HEK293 (cell line): ENCODE results near the gene HDAC2.

ENCODE experiments used
- CTCF ChIA-PET: fragments of 350-600 bp; formaldehyde crosslinking; extraction: SDS; loops from one replicate; lab custom pipeline; 2021; ENCODE audit warnings: antibody characterized with exemption; lab: Yijun Ruan, JAX
- POLR2A ChIA-PET: fragments of 300-600 bp; formaldehyde crosslinking; extraction: SDS; loops from one replicate; lab custom pipeline; 2020; ENCODE audit warnings: antibody characterized with exemption, inconsistent platforms; lab: Yijun Ruan, JAX
- H3K27ac ChIP-seq: fragments of 200-500 bp; sonication (Bioruptor generic); 2 replicates; pipeline ENCODE4 v1.5.1; 2014; ENCODE audit warnings: low read depth, low read length, control low read depth, inconsistent platforms; ENCODE audit errors: extremely low read depth
- H3K36me3 ChIP-seq, 2 experiments: fragments of 200-500 bp in 1 of 2; sonication (Bioruptor generic) in 1 of 2; 1 replicate in 1 of 2; 2 replicates in 1 of 2; pipeline ENCODE4 v1.5.1; 2014 to 2017; ENCODE audit warnings: inconsistent platforms in 2 of 2, low read length in 2 of 2; ENCODE audit not compliant: control insufficient read depth in 2 of 2, insufficient read depth in 1 of 2
- H3K4me1 ChIP-seq: fragments of 200-500 bp; sonication (Bioruptor generic); 2 replicates; pipeline ENCODE4 v1.5.1; 2014; ENCODE audit warnings: mild to moderate bottlenecking, low read length, inconsistent platforms; ENCODE audit not compliant: control insufficient read depth, insufficient read depth
- H3K4me3 ChIP-seq: 2 replicates; pipeline ENCODE4 v1.5.1; 2011; ENCODE audit warnings: low read depth, mild to moderate bottlenecking, control low read depth, low read length, moderate library complexity
- H3K9me3 ChIP-seq: fragments of 200-500 bp; sonication (Bioruptor generic); 2 replicates; pipeline ENCODE4 v1.5.1; 2014; ENCODE audit warnings: low read depth, low read length, inconsistent platforms; ENCODE audit not compliant: control insufficient read depth, insufficient read depth
- EGR2 ChIP-seq: fragments of 450-650 bp; formaldehyde crosslinking; IDR thresholded peaks from 2 replicates; pipeline ENCODE4 v1.5.1; 2016; ENCODE audit warnings: low read depth, missing biosample characterization, missing genetic modification characterization
- GLI4 ChIP-seq: fragments of 450-650 bp; formaldehyde crosslinking; IDR thresholded peaks from 2 replicates; pipeline ENCODE4 v1.5.1; 2016; ENCODE audit warnings: missing biosample characterization, missing genetic modification characterization
- KLF10 ChIP-seq: fragments of 450-650 bp; IDR thresholded peaks from 2 replicates; pipeline ENCODE4 v1.5.1; 2018; ENCODE audit warnings: missing biosample characterization, mild to moderate bottlenecking, missing genetic modification characterization
- KLF8 ChIP-seq: fragments of 450-650 bp; formaldehyde crosslinking; IDR thresholded peaks from 2 replicates; pipeline ENCODE4 v1.5.1; 2016; ENCODE audit warnings: missing biosample characterization, missing genetic modification characterization
- SP3 ChIP-seq: fragments of 450-650 bp; formaldehyde crosslinking; IDR thresholded peaks from 2 replicates; pipeline ENCODE4 v1.5.1; 2016; ENCODE audit warnings: missing biosample characterization, missing genetic modification characterization
- YY1 ChIP-seq: fragments of 450-650 bp; formaldehyde crosslinking; IDR thresholded peaks from 2 replicates; pipeline ENCODE4 v1.5.1; 2018; ENCODE audit warnings: missing biosample characterization, missing genetic modification characterization
- ZBTB17 ChIP-seq: fragments of 450-650 bp; formaldehyde crosslinking; IDR thresholded peaks from 2 replicates; pipeline ENCODE4 v1.5.1; 2016; ENCODE audit warnings: missing biosample characterization, missing genetic modification characterization
- ZEB2 ChIP-seq: fragments of 450-650 bp; formaldehyde crosslinking; IDR thresholded peaks from 2 replicates; pipeline ENCODE4 v1.5.1; 2016; ENCODE audit warnings: missing biosample characterization, missing genetic modification characterization
- ZIC2 ChIP-seq: fragments of 450-650 bp; formaldehyde crosslinking; IDR thresholded peaks from 2 replicates; pipeline ENCODE4 v1.5.1; 2016; ENCODE audit warnings: missing biosample characterization, missing genetic modification characterization
- ZNF10 ChIP-seq: fragments of 450-650 bp; formaldehyde crosslinking; IDR thresholded peaks from 2 replicates; pipeline ENCODE4 v1.5.1; 2017; ENCODE audit warnings: missing biosample characterization, missing genetic modification characterization
- ZNF155 ChIP-seq: fragments of 450-650 bp; formaldehyde crosslinking; IDR thresholded peaks from 2 replicates; pipeline ENCODE4 v1.5.1; 2016; ENCODE audit warnings: missing biosample characterization, missing genetic modification characterization
- ZNF184 ChIP-seq: fragments of 450-650 bp; IDR thresholded peaks from 2 replicates; pipeline ENCODE4 v1.5.1; 2018; ENCODE audit warnings: missing biosample characterization, mild to moderate bottlenecking, missing genetic modification characterization
- ZNF239 ChIP-seq: fragments of 450-650 bp; formaldehyde crosslinking; IDR thresholded peaks from 2 replicates; pipeline ENCODE4 v1.5.1; 2016; ENCODE audit warnings: missing biosample characterization, missing genetic modification characterization
- ZNF24 ChIP-seq: fragments of 450-650 bp; formaldehyde crosslinking; IDR thresholded peaks from 2 replicates; pipeline ENCODE4 v1.5.1; 2016; ENCODE audit warnings: missing biosample characterization, missing genetic modification characterization
- ZNF341 ChIP-seq: fragments of 450-650 bp; formaldehyde crosslinking; IDR thresholded peaks from 2 replicates; pipeline ENCODE4; 2016; ENCODE audit warnings: low read depth, missing biosample characterization, missing genetic modification characterization
- ZNF404 ChIP-seq: fragments of 450-650 bp; formaldehyde crosslinking; IDR thresholded peaks from 2 replicates; pipeline ENCODE4 v1.5.1; 2017; ENCODE audit warnings: missing biosample characterization, missing genetic modification characterization
- ZNF426 ChIP-seq: fragments of 450-650 bp; formaldehyde crosslinking; IDR thresholded peaks from 2 replicates; pipeline ENCODE4 v1.5.1; 2017; ENCODE audit warnings: missing biosample characterization, missing genetic modification characterization, mild to moderate bottlenecking, inconsistent platforms, moderate library complexity
- ZNF473 ChIP-seq: fragments of 450-650 bp; formaldehyde crosslinking; IDR thresholded peaks from 2 replicates; pipeline ENCODE4 v1.5.1; 2017; ENCODE audit warnings: missing biosample characterization, missing genetic modification characterization
- ZNF529 ChIP-seq: fragments of 450-650 bp; formaldehyde crosslinking; IDR thresholded peaks from 2 replicates; pipeline ENCODE4 v1.5.1; 2017; ENCODE audit warnings: missing genetic modification characterization, missing biosample characterization; ENCODE audit not compliant: insufficient replicate concordance
- ZNF558 ChIP-seq: fragments of 450-650 bp; formaldehyde crosslinking; IDR thresholded peaks from 2 replicates; pipeline ENCODE4 v1.5.1; 2016; ENCODE audit warnings: missing biosample characterization, missing genetic modification characterization
- ZNF560 ChIP-seq: fragments of 450-650 bp; formaldehyde crosslinking; IDR thresholded peaks from 2 replicates; pipeline ENCODE4 v1.5.1; 2017; ENCODE audit warnings: missing biosample characterization, missing genetic modification characterization, borderline replicate concordance
- ZNF596 ChIP-seq: fragments of 450-650 bp; IDR thresholded peaks from 2 replicates; pipeline ENCODE4 v1.5.0; 2018; ENCODE audit warnings: missing biosample characterization, mild to moderate bottlenecking, missing genetic modification characterization, moderate library complexity
- ZNF623 ChIP-seq: fragments of 450-650 bp; formaldehyde crosslinking; IDR thresholded peaks from 2 replicates; pipeline ENCODE4 v1.5.1; 2016; ENCODE audit warnings: missing biosample characterization, missing genetic modification characterization
- ZNF654 ChIP-seq: fragments of 450-650 bp; formaldehyde crosslinking; IDR thresholded peaks from 2 replicates; pipeline ENCODE4 v1.5.1; 2016; ENCODE audit warnings: low read depth, missing biosample characterization, missing genetic modification characterization
- ZNF664 ChIP-seq: fragments of 450-650 bp; formaldehyde crosslinking; IDR thresholded peaks from 2 replicates; pipeline ENCODE4 v1.5.1; 2016; ENCODE audit warnings: missing biosample characterization, missing genetic modification characterization
- ZNF776 ChIP-seq: fragments of 450-650 bp; formaldehyde crosslinking; IDR thresholded peaks from 2 replicates; pipeline ENCODE4 v1.5.0; 2017; ENCODE audit warnings: missing biosample characterization, missing genetic modification characterization, borderline replicate concordance
- ZNF792 ChIP-seq: fragments of 450-650 bp; formaldehyde crosslinking; IDR thresholded peaks from 2 replicates; pipeline ENCODE4 v1.5.1; 2016; ENCODE audit warnings: missing biosample characterization, missing genetic modification characterization
- TF ChIP-seq, protein P1 (sequence below): fragments of 450-650 bp; formaldehyde crosslinking; IDR thresholded peaks from 2 replicates; pipeline ENCODE4 v1.5.1; 2017; ENCODE audit warnings: missing biosample characterization, missing genetic modification characterization
- TF ChIP-seq, protein P2 (sequence below): fragments of 450-650 bp; formaldehyde crosslinking; IDR thresholded peaks from 2 replicates; pipeline ENCODE4 v1.5.1; 2016; ENCODE audit warnings: missing biosample characterization, missing genetic modification characterization

HDAC2 gene

DNA sequence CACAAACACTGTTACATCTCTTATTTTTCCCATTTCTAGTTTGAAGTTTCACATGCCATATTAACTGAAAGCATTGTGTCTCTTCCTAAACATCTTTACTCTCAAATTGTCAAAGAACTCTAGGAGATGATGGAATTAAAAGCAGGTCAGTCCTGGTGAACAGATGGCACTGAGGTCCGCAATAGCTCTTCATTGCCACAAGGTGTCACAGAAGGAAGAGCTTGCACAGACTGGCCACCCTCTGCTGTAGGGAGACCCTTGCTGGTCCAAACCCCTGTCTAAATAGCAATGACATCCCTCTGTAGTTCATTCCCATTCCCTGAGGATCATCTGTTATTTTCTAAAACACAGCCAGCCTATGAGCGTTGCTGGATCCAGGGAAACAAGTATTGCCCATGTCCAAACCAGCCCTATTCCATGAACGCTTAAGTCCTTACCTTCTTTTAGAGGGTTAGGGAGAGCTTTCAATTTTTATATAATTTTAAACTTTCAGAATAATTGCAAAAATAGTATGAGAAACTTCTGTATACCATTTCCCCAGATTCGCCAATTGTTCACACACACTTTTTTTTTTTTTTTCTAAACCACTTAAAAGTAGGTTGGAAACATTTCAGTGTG lies 10.1 kb upstream of the HDAC2 start:
- peak; percentile 34 for TF ChIP-seq ZNF654 (tag by site-specific recombination)
- no peak for TF ChIP-seq ZNF239 (tag by site-specific recombination)
- TF ChIP-seq ZNF341 (tag by site-specific recombination) = peak; percentile 77
- TF ChIP-seq ZNF596 (tag by site-specific recombination) = no peak
- Histone ChIP-seq H3K4me1 (no peaks in the 10 kb centered on the region), H3K9me3 (no peaks in the 10 kb centered on the region), H3K4me3 (no peak overlapping the region), H3K36me3 (no peaks in the 10 kb centered on the region), H3K27ac (no peak overlapping the region)
- POLR2A ChIA-PET = no interaction called here
- CTCF ChIA-PET = interaction anchor here (0.6 to 2.9 kb wide), 31 partner anchors 8 to 1851 kb away, joined by 3 to 52 read pairs (median 4); partner anchors contain the start of gene HDAC2

DNA sequence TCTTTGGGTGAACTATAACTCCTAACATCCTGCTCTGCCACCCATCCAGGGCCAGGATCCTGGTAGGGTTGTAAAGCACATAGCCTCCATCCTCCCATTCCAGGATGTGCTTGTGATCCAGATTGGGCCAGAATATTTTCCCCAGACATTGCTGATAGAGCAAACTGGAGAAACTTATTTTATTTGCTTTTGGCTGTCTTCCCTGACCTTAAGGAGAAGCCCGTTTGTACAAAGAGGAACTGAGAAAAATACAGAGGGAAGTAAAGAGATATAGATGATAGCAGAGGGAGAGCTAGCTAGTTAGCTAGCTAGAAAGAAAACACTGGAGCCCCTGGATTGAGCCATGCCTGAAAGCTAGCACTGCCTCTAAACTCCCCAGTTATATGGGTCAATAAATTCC lies 9.0 kb upstream of the HDAC2 start:
- no peaks in the 10 kb centered on the region for H3K4me1 ChIP-seq
- ChIA-PET CTCF (interaction anchor here (0.6 to 2.9 kb wide), 16 partner anchors 9 to 1852 kb away, joined by 3 to 52 read pairs (median 4); partner anchors contain the start of gene HDAC2), POLR2A (no interaction called here)
- H3K9me3 ChIP-seq = no peaks in the 10 kb centered on the region
- no peak overlapping the region for H3K27ac ChIP-seq
- no peaks in the 10 kb centered on the region for H3K36me3 ChIP-seq
- no peak for TF ChIP-seq GLI4
- TF ChIP-seq EGR2 (tag by site-specific recombination) = no peak
- TF ChIP-seq ZNF24 (tag by site-specific recombination) = no peak
- no peak for TF ChIP-seq ZIC2
- no peak for TF ChIP-seq ZNF10
- TF ChIP-seq ZNF341 (tag by site-specific recombination) = no peak
- no peak for TF ChIP-seq ZNF560 (tag by site-specific recombination)
- no peak for TF ChIP-seq ZNF664
- no peak for TF ChIP-seq ZNF473 (tag by site-specific recombination)
- TF ChIP-seq ZNF184 (tag by site-specific recombination) = no peak
- no peak for TF ChIP-seq ZNF623 (tag by site-specific recombination)
- TF ChIP-seq ZNF792 (tag by site-specific recombination) = no peak
- no peak for TF ChIP-seq ZNF529 (tag by site-specific recombination)
- TF ChIP-seq ZNF404 (tag by site-specific recombination) = no peak
- TF ChIP-seq ZNF155 (tag by site-specific recombination) = no peak
- no peak for TF ChIP-seq ZNF558
- no peak for TF ChIP-seq SP3 (tag by site-specific recombination)
- TF ChIP-seq KLF10 (tag by site-specific recombination) = no peak
- no peak for TF ChIP-seq ZBTB17 (tag by site-specific recombination)
- H3K4me3 ChIP-seq = no peak overlapping the region

DNA sequence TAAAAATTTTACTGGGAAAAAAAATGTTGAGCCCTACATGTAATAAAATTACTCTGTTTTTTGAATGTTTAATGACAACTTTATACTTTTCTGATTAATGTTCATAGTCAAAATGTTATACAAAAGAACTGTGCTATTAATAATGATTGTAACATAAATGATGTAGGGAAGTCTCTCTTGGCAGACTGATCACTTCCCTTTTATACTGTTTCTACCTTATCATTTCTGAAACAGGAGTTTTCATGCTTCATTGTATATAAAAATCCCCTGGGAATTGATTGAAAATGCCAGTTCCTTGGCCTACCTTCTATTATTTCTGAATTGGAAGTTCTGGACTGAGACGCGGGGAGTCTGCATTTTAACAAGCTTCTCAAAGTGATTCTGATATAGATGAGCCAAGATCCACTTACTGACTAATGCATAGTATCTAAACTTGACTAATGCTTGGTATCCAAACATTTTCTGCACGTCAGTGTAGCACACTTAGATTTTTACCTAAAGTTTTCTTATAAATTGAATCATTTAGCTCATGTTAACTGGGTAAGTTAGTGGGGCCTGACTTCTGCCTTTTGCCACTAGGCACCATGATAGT lies 7.2 kb upstream of the HDAC2 start:
- CTCF ChIA-PET = interaction anchor here (0.7 to 1.8 kb wide), 2 partner anchors 16 to 130 kb away, joined by 4 read pairs; no protein-coding TSS in a partner anchor
- TF ChIP-seq, protein P1, sequence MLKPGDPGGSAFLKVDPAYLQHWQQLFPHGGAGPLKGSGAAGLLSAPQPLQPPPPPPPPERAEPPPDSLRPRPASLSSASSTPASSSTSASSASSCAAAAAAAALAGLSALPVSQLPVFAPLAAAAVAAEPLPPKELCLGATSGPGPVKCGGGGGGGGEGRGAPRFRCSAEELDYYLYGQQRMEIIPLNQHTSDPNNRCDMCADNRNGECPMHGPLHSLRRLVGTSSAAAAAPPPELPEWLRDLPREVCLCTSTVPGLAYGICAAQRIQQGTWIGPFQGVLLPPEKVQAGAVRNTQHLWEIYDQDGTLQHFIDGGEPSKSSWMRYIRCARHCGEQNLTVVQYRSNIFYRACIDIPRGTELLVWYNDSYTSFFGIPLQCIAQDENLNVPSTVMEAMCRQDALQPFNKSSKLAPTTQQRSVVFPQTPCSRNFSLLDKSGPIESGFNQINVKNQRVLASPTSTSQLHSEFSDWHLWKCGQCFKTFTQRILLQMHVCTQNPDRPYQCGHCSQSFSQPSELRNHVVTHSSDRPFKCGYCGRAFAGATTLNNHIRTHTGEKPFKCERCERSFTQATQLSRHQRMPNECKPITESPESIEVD (tag by site-specific recombination) = no peak
- TF ChIP-seq ZNF776 (tag by site-specific recombination) (no peak), ZNF426 (tag by site-specific recombination) (no peak), YY1 (no peak), KLF8 (no peak), ZEB2 (tag by site-specific recombination) (no peak)
- TF ChIP-seq, protein P2, sequence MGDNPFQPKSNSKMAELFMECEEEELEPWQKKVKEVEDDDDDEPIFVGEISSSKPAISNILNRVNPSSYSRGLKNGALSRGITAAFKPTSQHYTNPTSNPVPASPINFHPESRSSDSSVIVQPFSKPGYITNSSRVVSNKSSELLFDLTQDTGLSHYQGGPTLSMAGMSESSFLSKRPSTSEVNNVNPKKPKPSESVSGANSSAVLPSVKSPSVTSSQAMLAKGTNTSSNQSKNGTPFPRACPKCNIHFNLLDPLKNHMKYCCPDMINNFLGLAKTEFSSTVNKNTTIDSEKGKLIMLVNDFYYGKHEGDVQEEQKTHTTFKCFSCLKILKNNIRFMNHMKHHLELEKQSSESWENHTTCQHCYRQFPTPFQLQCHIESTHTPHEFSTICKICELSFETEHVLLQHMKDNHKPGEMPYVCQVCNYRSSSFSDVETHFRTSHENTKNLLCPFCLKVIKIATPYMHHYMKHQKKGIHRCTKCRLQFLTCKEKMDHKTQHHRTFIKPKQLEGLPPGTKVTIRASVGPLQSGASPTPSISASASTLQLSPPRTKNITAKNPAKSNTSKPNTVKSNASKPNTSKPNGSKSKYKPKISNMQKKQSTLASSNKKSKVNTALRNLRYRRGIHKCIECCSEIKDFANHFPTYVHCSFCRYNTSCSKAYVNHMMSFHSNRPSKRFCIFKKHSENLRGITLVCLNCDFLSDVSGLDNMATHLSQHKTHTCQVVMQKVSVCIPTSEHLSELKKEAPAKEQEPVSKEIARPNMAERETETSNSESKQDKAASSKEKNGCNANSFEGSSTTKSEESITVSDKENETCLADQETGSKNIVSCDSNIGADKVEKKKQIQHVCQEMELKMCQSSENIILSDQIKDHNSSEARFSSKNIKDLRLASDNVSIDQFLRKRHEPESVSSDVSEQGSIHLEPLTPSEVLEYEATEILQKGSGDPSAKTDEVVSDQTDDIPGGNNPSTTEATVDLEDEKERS (tag by site-specific recombination) = no peak

More for the DNA sequence above, 7.2 kb upstream of the HDAC2 start:
- Histone ChIP-seq H3K4me3 (no peak overlapping the region), H3K4me1 (no peaks in the 10 kb centered on the region), H3K27ac (no peak overlapping the region), H3K36me3 (no peaks in the 10 kb centered on the region), H3K9me3 (no peaks in the 10 kb centered on the region)
- POLR2A ChIA-PET = no interaction called here
